ENCODE measurements around the gene PHLDA3. TPM values are rescaled to one million over a fixed set of nuclear protein-coding genes. Genes with fewer than 3 reads are reported as not detected.

The PHLDA3 gene
- total and polyA plus RNA-seq, 2 donors (not counting 3 experiments of a cell fraction or from before 2014, with no cell fraction given): 21.4 to 29.5 TPM

- dilution Hi-C loops (cut with MboI; ENCODE audit: extremely low pct_ligation_motif_present, low sequenced_read_pairs) (no loop called here), intact Hi-C loops (cut with micrococcal nuclease) (no loop called here)
- ChIA-PET POLR2A (no interaction called here), CTCF (interaction anchor here (0.6 to 1.9 kb wide), 5 partner anchors 15 to 46 kb away, joined by 3 to 8 read pairs (median 7); no protein-coding TSS in a partner anchor)
- no peak overlapping the region for H3K27ac ChIP-seq (ENCODE audit: insufficient read depth, low read depth, low read length)
- no TSS peak for BruUV-seq (replicated peaks)
- peak overlapping the region in 1 of 3 experiments; percentile 12 for H3K4me3 ChIP-seq (replicated peaks in 1 of 3; ENCODE audit: insufficient read depth in 1 of 3, low read depth in 1 of 3, low read length in 3 of 3)
- no peak overlapping the region for H3K4me2 ChIP-seq (ENCODE audit: insufficient read depth, low read length)
- peaks cover 0 to 12% of the 10 kb centered on the region in 2 experiments for H3K36me3 ChIP-seq (ENCODE audit: control insufficient read depth in 2 of 2, extremely low read depth in 1 of 2, insufficient read depth in 2 of 2, low read length in 2 of 2)
- H3K9me3 ChIP-seq (replicated peaks; ENCODE audit: control insufficient read depth, insufficient read depth, low read length): no peaks in the 10 kb centered on the region
- H3K79me2 ChIP-seq (ENCODE audit: control insufficient read depth, insufficient read depth, low read length): peaks cover 12% of the 10 kb centered on the region
- no peak overlapping the region for H3K9ac ChIP-seq (replicated peaks; ENCODE audit: extremely low read depth, insufficient read depth, low read length)
- no peak for TF ChIP-seq JUN (IDR thresholded peaks at IDR 0.05; ENCODE audit: borderline replicate concordance, insufficient read depth, insufficient read length, low read depth)
- no peak for TF ChIP-seq MAX (IDR thresholded peaks at IDR 0.05; ENCODE audit: insufficient read depth, insufficient read length)
- no peak for TF ChIP-seq FOS (IDR thresholded peaks at IDR 0.05; ENCODE audit: borderline replicate concordance, insufficient read depth, low read length)
- no peak for TF ChIP-seq EZH2 (IDR thresholded peaks at IDR 0.05; ENCODE audit: borderline replicate concordance, low read depth, low read length, severe bottlenecking)
- no peak for TF ChIP-seq GATA2 (IDR thresholded peaks at IDR 0.05; ENCODE audit: insufficient read depth, insufficient read length, low read depth, low read length)
- no peak for TF ChIP-seq POLR2AphosphoS5 (IDR thresholded peaks at IDR 0.05; ENCODE audit: insufficient read depth, low read depth, low read length)
- TF ChIP-seq POLR2A (IDR thresholded peaks at IDR 0.05; ENCODE audit: low read depth, low read length): no peak
- TF ChIP-seq MYC (IDR thresholded peaks at IDR 0.05; ENCODE audit: low read depth, low read length): no peak
- no peak for TF ChIP-seq CTCF (IDR thresholded peaks at IDR 0.05; ENCODE audit: extremely low read depth in 1 of 2, insufficient read depth in 1 of 2, low read depth in 1 of 2, low read length in 2 of 2)
- H2AFZ ChIP-seq (ENCODE audit: low read depth, low read length): no peak overlapping the region
- FAIRE-seq: no peak
- H3K27me3 ChIP-seq (ENCODE audit: control insufficient read depth in 2 of 2, insufficient read depth in 2 of 2, low read length in 2 of 2): no peaks in the 10 kb centered on the region
- peaks cover 9% of the 10 kb centered on the region for H3K4me1 ChIP-seq (ENCODE audit: control insufficient read depth, extremely low read depth, insufficient read depth, low read length)
- no peaks in the 10 kb centered on the region for H4K20me1 ChIP-seq (replicated peaks; ENCODE audit: control insufficient read depth, extremely low read depth, insufficient read depth, low read length)
- H3K9me1 ChIP-seq (replicated peaks; ENCODE audit: control insufficient read depth, extremely low read depth, insufficient read depth, low read length): no peaks in the 10 kb centered on the region
- no peak for DNase-seq (ENCODE audit: low read depth, low spot score)
Observed at GRCh38 chr1:201466492-201466891, 2.5 kb downstream of the PHLDA3 start.
